ENCODE measurements around the gene LRRC7. TPM values are rescaled to one million over a fixed set of nuclear protein-coding genes. Genes with fewer than 3 reads are reported as not detected.

LRRC7 gene
- total RNA-seq, 1 donor from 2014 or later = not detected

DNA sequence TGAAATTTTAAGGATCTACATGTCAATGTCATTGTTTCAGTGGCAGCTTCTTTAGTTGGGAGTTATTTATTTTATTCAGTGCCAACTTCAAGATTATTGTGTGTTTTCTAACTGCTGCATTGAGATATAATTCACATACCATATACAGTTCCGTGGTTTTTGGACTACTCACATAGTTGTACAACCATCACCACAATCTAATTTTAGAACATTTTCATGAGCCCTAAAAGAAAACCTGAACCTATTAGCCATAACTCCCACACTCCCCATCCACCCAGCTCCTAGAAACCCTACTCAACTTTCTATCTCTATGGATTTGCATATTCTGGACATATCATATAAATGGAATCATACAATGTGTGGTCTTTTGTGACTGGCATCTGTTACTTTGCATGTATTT lies 417.7 kb downstream of the LRRC7 start:
- no peak for DNase-seq

- DNase-seq = no peak
Measured at GRCh38 chr1:69985901-69986439, 418.2 kb downstream of the LRRC7 start.

- DNase-seq = no peak
Measured at GRCh38 chr1:69987881-69988280, 420.2 kb downstream of the LRRC7 start.

GRCh38 chr1:69991644-69992043 lies 423.9 kb downstream of the LRRC7 start:
- no peak for DNase-seq

GRCh38 chr1:69992594-69992993 lies 424.9 kb downstream of the LRRC7 start:
- no peak for DNase-seq

DNA sequence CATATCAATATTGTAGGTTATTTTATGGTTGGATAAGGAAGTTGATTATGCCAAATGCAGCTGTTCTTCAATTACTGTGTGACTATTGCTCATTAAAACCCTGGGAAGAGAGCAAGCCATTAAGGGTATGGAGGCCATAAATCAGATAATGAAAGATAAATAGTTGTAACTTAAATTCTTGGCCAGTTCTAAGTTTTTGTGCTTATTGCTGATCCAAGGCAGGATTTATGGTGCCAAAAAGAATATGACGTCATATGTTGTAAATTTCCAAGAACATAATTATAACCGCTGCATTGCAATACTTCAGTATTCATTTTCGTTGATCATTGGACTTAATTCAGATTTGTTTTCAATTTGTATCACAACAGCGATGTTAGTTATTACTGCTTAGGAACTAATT lies 426.1 kb downstream of the LRRC7 start:
- no peak for DNase-seq

DNA sequence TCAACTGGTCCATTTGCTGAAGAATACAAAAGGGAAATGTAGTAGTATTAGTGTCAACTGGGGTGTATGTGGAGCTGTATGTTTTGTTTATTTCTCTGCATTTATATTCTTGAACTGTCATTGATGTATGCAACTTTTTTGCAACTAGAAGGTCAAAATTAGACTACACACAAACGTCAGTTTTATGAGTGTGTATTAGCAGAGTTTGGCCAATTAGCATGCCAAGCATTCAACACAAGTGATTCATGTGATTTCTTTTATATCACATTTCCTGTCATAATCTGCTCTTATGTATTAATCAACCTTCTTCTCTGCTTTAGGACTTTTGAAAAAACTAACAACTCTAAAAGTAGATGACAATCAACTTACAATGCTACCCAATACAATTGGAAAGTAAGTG lies 426.5 kb downstream of the LRRC7 start:
- DNase-seq = no peak

GRCh38 chr1:69998847-69999246 lies 431.1 kb downstream of the LRRC7 start:
- no peak for DNase-seq

GRCh38 chr1:70003211-70003908 lies 435.6 kb downstream of the LRRC7 start:
- DNase-seq = no peak

DNA sequence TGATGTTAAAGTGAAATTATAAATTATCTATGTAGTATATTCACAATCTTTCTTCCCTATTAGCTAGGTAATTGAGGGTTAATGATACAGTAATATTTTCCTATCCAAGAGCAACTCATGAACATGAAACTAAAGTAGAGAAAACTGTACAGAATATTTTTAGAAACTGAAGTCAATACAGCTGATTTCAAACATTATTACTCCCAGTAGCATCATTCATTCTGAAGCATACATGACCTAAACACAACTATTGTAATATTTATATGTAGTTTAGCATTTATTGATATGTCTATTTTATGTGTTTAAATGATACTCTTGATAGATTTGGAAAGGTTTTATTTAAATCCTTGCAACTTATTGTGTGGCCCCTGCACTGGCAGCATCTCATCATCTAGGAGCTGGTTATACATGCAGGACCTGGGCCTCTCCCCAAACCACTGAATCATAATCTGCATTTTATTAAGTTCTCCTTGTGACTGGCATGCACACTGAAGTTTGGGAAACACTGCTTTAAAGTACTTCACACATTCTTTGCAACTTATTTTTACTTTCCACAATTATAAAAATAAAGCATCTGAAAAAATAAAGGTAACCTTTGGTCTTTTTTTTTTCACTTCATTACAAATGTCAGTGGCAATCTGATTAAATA lies 437.8 kb downstream of the LRRC7 start:
- DNase-seq = no peak

GRCh38 chr1:70008660-70009059 lies 440.9 kb downstream of the LRRC7 start:
- DNase-seq = no peak

- DNase-seq = no peak
Measured at GRCh38 chr1:70017770-70018169, 450.0 kb downstream of the LRRC7 start.

- DNase-seq = no peak
Measured at GRCh38 chr1:70024272-70024671, 456.6 kb downstream of the LRRC7 start.

DNA sequence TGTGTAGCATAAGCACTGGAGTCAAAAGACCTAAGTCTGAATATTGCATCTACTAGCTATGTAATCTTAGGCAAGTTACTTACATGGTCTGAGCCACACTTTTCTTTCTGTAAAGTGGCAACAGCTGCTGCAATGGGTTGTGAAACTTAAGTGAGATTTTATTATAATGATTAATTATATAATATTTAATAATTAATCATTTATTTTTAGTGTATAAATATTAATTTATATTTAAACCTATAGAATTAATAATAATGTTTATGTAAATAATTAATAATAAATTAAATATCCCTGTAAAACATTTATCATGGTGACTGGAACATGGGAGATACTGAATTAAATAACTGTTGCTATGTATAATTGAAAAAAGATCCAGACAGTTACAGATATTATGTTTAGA lies 457.3 kb downstream of the LRRC7 start:
- no peak for DNase-seq

DNA sequence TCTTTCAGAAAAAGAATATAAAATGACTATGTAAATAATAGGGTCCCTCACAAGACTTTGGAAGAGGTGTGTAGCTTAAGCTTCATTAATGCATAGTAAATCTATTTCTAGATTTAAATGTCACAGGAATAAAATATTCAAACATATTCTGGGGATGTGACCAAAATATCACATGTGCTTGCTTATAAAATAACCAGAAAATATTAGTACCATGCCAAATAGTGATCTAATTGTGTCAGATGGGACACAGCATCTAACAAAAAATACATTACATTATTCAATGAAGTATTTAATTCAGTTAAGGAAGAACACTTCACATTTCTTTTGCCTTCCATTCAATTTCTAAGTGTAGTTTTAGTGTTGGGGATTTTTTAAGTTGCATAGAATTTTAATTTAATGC lies 458.1 kb downstream of the LRRC7 start:
- DNase-seq = no peak

- DNase-seq = no peak
Measured at GRCh38 chr1:70033266-70033873, 465.6 kb downstream of the LRRC7 start.

DNA sequence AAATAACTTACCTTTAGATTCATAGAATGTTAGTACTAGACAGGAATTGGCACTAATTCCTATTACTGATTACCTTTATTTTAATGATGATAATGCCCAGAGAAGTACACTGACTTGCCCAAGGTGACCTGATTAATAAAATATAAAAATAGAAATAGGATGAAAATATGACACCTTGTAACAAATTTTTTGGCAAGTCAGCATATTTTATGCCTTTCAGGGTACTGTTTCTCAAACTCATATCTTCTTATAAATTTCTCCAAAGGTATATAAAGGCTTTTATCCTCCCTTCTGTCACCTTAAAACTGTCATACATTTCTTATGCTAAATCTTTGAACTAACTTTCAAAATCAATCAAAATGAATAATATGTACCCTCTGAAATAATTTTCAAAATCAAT lies 466.2 kb downstream of the LRRC7 start:
- no peak for DNase-seq

DNA sequence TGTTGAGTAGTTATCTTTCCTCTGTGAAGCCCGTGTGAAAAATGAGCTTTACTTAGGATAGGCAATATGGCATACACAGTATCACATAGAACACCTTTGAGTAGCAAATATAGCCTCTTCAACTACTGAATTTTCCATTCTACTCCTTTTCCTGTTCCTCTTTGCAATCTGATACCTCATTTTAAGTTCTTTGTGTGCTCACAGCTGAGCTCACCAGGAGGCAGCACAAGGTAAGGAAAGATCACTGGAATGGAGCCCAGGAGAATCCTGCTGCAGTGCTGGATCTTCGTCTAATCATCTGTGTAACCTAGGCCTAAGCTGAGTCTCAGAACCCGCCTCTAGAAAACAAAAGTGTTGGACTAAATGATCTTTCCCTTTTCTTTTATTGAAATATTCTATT lies 466.7 kb downstream of the LRRC7 start:
- peak; percentile 70 for DNase-seq

DNA sequence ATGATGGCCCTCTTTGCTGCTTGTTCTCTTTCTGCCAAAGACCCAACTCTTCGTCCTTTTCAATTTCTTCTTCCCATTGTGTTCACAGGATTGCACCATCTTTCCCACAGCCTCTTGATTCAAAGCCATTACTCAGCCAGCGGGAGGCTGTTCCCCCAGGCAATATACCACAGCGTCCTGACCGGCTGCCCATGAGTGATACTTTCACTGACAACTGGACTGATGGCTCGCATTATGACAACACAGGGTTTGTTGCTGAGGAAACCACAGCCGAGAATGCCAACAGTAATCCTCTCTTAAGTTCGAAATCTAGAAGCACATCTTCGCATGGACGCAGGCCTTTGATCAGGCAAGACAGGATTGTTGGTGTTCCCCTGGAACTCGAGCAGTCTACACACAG lies 470.3 kb downstream of the LRRC7 start:
- no peak for DNase-seq

- DNase-seq = no peak
Measured at GRCh38 chr1:70039485-70039884, 471.8 kb downstream of the LRRC7 start.

DNA sequence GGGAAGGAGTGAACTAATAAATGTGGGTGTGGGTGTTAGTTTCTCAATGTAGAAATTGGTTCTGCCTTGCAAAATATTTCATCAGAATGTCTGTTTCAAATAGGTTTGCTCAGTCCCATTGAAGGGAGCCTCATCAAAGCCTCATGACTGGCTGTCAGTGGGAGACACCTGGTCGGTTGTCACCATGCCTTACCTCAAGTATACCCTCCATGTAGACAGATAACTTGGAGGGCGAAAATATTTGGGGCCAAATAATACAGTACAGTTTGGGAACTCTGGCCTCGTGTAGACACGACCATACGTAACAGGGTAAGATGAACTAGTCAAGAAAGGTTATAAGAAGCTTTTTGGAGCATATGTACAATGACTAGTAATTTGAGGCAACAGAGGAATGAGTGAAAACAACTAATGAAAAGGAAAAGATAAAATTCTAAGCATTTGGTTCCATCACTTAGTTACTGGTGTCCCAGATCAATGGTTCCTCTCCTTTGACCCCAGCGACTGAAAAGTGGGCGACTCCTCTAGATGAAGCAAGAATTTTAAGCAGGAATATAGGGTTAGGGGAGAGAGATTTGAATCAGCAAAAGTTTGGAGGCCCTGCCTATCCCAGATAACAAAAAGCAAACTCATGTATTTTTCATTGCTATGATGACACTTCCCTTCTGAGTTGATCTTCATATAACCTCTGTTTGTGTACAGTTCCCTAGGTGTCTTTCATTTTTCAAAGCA lies 473.8 kb downstream of the LRRC7 start:
- DNase-seq = no peak

- DNase-seq = no peak
Measured at GRCh38 chr1:70042090-70042731, 474.5 kb downstream of the LRRC7 start.

GRCh38 chr1:70043804-70044203 lies 476.1 kb downstream of the LRRC7 start:
- peak; percentile 89 for DNase-seq

Measured in dermis blood vessel endothelial cell (primary cell).